Transverse colon (tissue), 4 donors: ENCODE data around the gene CCL20. TPM values are rescaled to one million over a fixed set of nuclear protein-coding genes. Genes with fewer than 3 reads are reported as not detected.

ENCODE experiments used
- DNase-seq: peaks from one replicate; pipeline ENCODE4 v3.0.0-alpha.2; 2019
- H3K27ac ChIP-seq, 4 donors: fragments of 200-600 bp; sonication (generic); 2 replicates each; pipeline ENCODE4 v1.5.1; 2016 to 2018; ENCODE audit warnings: inconsistent platforms in 4 of 4
- H3K27me3 ChIP-seq: fragments of 200-600 bp; sonication (generic); 2 replicates; pipeline ENCODE4 v1.5.1; 2017; ENCODE audit warnings: inconsistent platforms
- H3K36me3 ChIP-seq, 4 donors: fragments of 200-600 bp; sonication (generic); 2 replicates each; pipeline ENCODE4 v1.5.1; 2017 to 2019; ENCODE audit warnings: inconsistent platforms in 4 of 4
- H3K4me1 ChIP-seq, 4 donors: fragments of 200-600 bp; sonication (generic); 2 replicates each; pipeline ENCODE4 v1.5.1; 2017 to 2020; ENCODE audit warnings: inconsistent platforms in 4 of 4
- H3K4me3 ChIP-seq, 4 donors: fragments of 200-600 bp; sonication (generic); 1 replicate in 1 of 4; 2 replicates in 3 of 4; pipeline versions ENCODE4 v1.5.1 to v1.6.1; 2017 to 2019; ENCODE audit warnings: inconsistent platforms in 4 of 4
- H3K9me3 ChIP-seq, 2 donors: fragments of 200-600 bp; sonication (generic); 2 replicates each; pipeline ENCODE4 v1.5.1; 2017 to 2019; ENCODE audit warnings: inconsistent platforms in 2 of 2
- EP300 ChIP-seq: sonication (generic); formaldehyde crosslinking; IDR thresholded peaks from one replicate; pipeline ENCODE4 v1.6.1; 2017; ENCODE audit warnings: antibody characterized with exemption, low read depth
- POLR2A ChIP-seq: fragments of 450-650 bp; IDR thresholded peaks from one replicate; pipeline ENCODE4 v1.6.1; 2016; ENCODE audit warnings: antibody characterized with exemption, mild to moderate bottlenecking, moderate library complexity
- POLR2AphosphoS5 ChIP-seq, 3 donors: sonication (generic); formaldehyde crosslinking; IDR thresholded peaks; one replicate each; pipeline ENCODE4 v1.6.1; 2016; ENCODE audit warnings: antibody characterized with exemption in 3 of 3
- WGBS, 2 donors: methylation state at CpG; one replicate each; pipeline ENCODE4 v1.1.5; 2018; ENCODE audit warnings: low coverage in 1 of 2; 5-methylcytosine and 5-hydroxymethylcytosine counted together
- in situ Hi-C, 4 donors: fragments of 200-750 bp; cut with MboI; loops; one replicate each; pipeline versions ENCODE4 v1.15.0 to v1.15.1; 2017; ENCODE audit warnings: low sequenced_read_pairs in 3 of 4, low pct_ligation_motif_present in 1 of 4, low pct_unique_long_range_greater_than_20kb in 1 of 4
- intact Hi-C: fragments of 100-400 bp; cut with DNase I; formaldehyde crosslinking; loops from one replicate; pipeline ENCODE4 v1.15.1; 2023; ENCODE audit warnings: low total_unique reads
- total RNA-seq, 4 donors: library from RNA; depleted of rRNA; stranded (reverse); fragments of >200 nt; gene quantifications; one replicate each; pipeline ENCODE4 v1.1.0, GENCODE V29; 2016
- TF ChIP-seq, protein P1 (sequence below), 5 experiments: fragments of 200-600 bp in 3 of 5; fragments of 450-650 bp in 2 of 5; sonication (generic) in 3 of 5; IDR thresholded peaks; 1 replicate in 2 of 5; 2 replicates in 3 of 5; pipeline ENCODE4 v1.5.1; 2016 to 2017; ENCODE audit warnings: antibody characterized with exemption in 5 of 5, inconsistent platforms in 3 of 5, mild to moderate bottlenecking in 2 of 5, moderate library complexity in 1 of 5

Gene CCL20
- total RNA-seq, 4 donors from 2014 or later, result 4.5 to 70.7 (median 9.3) TPM; not detected in 1

DNA sequence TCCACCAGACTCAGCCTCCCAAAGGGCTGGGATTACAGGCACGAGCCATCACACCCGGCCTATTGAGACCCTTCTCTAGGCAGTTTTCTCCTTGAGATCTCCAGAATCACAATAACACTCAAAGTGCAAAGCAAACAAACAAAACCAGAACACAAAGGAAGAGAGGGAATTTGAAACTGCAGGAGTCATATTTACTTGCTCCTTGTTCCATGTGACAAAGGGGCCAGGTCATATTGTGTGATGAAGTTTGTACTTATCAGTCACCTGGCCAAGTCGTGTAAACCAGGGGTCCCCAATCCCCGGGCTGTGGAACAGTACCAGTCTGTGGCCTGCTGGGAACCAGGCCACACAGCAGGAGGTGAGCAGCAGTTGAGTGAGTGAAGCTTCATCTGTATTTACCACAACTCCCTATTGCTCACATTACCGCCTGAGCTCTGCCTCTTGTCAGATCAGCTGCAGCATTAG lies 41.4 kb upstream of the CCL20 start:
- no peaks in the 10 kb centered on the region for H3K27me3 ChIP-seq
- TF ChIP-seq POLR2AphosphoS5 (IDR thresholded peaks at IDR 0.05) (no peak), EP300 (no peak)
- 83 to 86% methylated on average over 2 to 5 of the region's 5 CpGs for WGBS, 2 donors
- H3K9me3 ChIP-seq, result no peaks in the 10 kb centered on the region
- H3K4me3 ChIP-seq, result no peak overlapping the region
- in situ Hi-C loops (loop anchor here in 3 of 4 donors (25.0 kb wide), 4 partner anchors 110 to 635 kb away; partner anchors contain the start of gene SCYGR5 (in 1 of the 3)), intact Hi-C loops (no loop called here)
- H3K27ac ChIP-seq, result no peak overlapping the region
- H3K36me3 ChIP-seq, result no peaks in the 10 kb centered on the region
- DNase-seq, result no peak
- H3K4me1 ChIP-seq, result peaks cover 0 to 23% (median 10%) of the 10 kb centered on the region in 4 donors

DNA sequence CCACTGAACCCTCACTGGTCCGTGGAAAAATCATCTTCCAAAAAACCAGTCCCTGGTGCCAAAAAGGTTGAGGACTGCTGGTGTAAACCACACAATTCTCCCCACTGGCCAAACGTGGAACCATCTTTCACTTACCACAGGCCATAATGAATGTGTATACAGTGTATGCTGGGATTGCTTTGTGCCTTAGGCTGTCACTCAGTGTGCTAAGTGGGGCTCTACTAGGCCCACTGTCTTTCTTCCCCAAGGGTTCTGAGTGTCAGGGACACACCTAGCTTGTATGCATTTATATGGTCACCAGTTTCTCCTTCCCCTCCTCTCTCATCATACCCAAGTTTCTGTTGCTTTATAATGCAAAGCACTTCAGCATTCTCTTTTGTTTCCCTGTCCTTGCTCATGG lies 40.7 kb upstream of the CCL20 start:
- H3K36me3 ChIP-seq, result no peaks in the 10 kb centered on the region
- TF ChIP-seq POLR2A (no peak), POLR2AphosphoS5 (IDR thresholded peaks at IDR 0.05) (no peak), EP300 (no peak)
- TF ChIP-seq, protein P1, sequence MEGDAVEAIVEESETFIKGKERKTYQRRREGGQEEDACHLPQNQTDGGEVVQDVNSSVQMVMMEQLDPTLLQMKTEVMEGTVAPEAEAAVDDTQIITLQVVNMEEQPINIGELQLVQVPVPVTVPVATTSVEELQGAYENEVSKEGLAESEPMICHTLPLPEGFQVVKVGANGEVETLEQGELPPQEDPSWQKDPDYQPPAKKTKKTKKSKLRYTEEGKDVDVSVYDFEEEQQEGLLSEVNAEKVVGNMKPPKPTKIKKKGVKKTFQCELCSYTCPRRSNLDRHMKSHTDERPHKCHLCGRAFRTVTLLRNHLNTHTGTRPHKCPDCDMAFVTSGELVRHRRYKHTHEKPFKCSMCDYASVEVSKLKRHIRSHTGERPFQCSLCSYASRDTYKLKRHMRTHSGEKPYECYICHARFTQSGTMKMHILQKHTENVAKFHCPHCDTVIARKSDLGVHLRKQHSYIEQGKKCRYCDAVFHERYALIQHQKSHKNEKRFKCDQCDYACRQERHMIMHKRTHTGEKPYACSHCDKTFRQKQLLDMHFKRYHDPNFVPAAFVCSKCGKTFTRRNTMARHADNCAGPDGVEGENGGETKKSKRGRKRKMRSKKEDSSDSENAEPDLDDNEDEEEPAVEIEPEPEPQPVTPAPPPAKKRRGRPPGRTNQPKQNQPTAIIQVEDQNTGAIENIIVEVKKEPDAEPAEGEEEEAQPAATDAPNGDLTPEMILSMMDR (IDR thresholded peaks at IDR 0.05), result no peak
- no peaks in the 10 kb centered on the region for H3K27me3 ChIP-seq
- 53 to 64% methylated on average over 2 of the region's 2 CpGs for WGBS, 2 donors
- H3K4me3 ChIP-seq, result no peak overlapping the region
- intact Hi-C loops, result no loop called here
- no peaks in the 10 kb centered on the region for H3K9me3 ChIP-seq
- in situ Hi-C loops, result loop anchor here in 3 of 4 donors (25.0 kb wide), 4 partner anchors 111 to 636 kb away; partner anchors contain the start of gene SCYGR5 (in 1 of the 3)
- no peak for DNase-seq
- peaks cover 0 to 23% (median 10%) of the 10 kb centered on the region in 4 donors for H3K4me1 ChIP-seq
- H3K27ac ChIP-seq, result no peak overlapping the region

DNA sequence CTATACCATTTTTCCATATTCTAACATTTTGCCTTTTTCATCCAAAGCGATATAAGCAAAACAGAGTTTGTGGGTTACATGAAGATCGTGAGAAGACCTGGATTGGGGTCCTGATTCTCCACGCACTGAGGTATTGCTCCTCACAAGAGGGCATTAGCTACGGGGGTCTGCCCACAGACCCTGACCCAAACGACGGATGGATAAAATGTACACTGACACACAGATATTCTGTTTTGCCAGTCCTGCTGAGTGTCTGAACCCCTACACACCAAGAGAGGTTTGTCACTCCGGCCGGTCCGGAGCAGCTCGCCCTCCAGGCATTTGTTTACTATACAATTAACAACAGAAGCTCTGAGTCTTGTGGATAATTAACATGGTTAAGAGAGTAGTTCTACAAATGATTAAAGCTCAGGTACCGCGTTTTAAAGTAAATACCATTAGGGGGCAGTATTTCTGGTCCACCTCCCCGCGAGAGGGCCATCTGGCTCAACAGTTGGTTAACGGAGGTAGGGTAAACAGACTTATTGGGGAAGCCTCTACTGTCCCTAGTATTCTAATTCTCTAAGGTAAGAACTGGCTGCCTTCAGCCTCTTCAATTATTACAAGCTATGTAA lies 39.5 kb upstream of the CCL20 start:
- WGBS, 2 donors, result 40 to 51% methylated on average over 10 to 15 of the region's 15 CpGs
- no peak overlapping the region for H3K4me3 ChIP-seq
- no peaks in the 10 kb centered on the region for H3K36me3 ChIP-seq
- DNase-seq, result no peak
- H3K9me3 ChIP-seq, result no peaks in the 10 kb centered on the region
- in situ Hi-C loops, result loop anchor here in 3 of 4 donors (25.0 kb wide), 4 partner anchors 112 to 637 kb away; partner anchors contain the start of gene SCYGR5 (in 1 of the 3)
- no peaks in the 10 kb centered on the region for H3K27me3 ChIP-seq
- H3K27ac ChIP-seq, result peak overlapping the region in 1 of 4 donors; percentile 41
- TF ChIP-seq EP300 (no peak), POLR2A (no peak)
- TF ChIP-seq, protein P1 (IDR thresholded peaks at IDR 0.05), result peak in 4 of 5 experiments; percentile 22 to 47 (median 36)
- H3K4me1 ChIP-seq, result peaks cover 0 to 23% (median 10%) of the 10 kb centered on the region in 4 donors
- intact Hi-C loops, result no loop called here

DNA sequence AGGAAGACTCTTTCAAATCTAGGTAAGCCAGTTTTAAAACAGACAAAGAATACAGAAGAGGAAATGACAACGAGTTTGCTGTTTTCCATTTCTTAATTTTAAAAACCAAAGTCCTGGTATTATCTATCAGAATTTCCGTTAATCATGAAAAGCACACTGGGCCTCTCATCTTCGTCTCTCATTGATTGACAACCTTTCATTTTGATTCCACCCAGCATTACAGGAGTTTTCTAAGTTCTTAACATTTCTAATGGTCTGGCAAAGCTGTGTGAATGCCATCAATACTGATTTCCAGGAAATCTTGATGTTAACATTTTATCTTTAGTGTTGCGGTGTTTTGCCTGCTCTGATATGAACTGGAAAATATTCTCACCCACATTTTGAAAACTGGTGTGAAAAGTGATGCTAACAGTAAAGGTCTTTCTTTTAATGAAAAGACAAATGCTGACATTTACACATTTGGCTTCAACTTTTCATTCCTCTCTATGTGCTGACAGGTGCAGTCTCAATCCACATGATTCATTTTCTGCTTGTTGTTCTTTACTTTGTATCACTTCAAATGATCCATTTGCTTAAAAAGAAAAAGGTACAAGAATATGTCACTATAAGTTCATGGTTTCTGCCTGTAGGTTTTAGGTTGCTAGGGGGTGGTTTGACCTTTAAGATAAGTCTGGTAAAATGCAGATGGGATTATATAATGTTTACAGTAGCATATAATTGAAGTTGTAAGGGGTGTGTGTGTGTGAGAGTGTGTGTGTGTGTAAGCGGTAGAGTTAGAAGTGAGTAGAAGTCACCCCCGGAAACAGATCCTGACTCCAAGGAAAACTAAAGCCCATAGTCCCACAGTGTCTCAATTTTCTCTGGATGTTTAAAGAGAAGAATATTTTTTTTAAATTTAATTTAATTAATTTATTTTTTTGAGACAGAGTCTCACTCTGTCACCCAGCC lies 38.5 kb upstream of the CCL20 start:
- H3K27ac ChIP-seq, result peak overlapping the region in 3 of 4 donors; percentile 37 to 59 (median 41)
- intact Hi-C loops, result no loop called here
- H3K4me3 ChIP-seq, result no peak overlapping the region
- 65 to 68% methylated on average over 6 of the region's 6 CpGs for WGBS, 2 donors
- DNase-seq, result no peak
- in situ Hi-C loops, result loop anchor here in 3 of 4 donors (5.0 to 25.0 kb wide), 5 partner anchors 77 to 638 kb away; partner anchors contain the start of gene SCYGR5 (in 1 of the 3)
- H3K36me3 ChIP-seq, result no peaks in the 10 kb centered on the region
- no peak for TF ChIP-seq POLR2AphosphoS5 (IDR thresholded peaks at IDR 0.05)
- TF ChIP-seq, protein P1 (IDR thresholded peaks at IDR 0.05), result peak in 2 of 5 experiments; percentile 19 to 25
- no peaks in the 10 kb centered on the region for H3K9me3 ChIP-seq
- no peaks in the 10 kb centered on the region for H3K27me3 ChIP-seq
- peaks cover 0 to 23% (median 10%) of the 10 kb centered on the region in 4 donors for H3K4me1 ChIP-seq
